ENCODE data around the gene COX8C. TPM values are rescaled to one million over a fixed set of nuclear protein-coding genes. Genes with fewer than 3 reads are reported as not detected.

COX8C gene
- total RNA-seq, 2 experiments from 2014 or later, result not detected

Other genes starting within 250 kb of the COX8C start
- gene ITPK1, start 231.3 kb upstream of the COX8C start, total RNA-seq, result 10 to 100 TPM; 28.1 to 35.2 TPM
- gene MOAP1, start 162.3 kb upstream of the COX8C start, total RNA-seq, result 10 to 100 TPM; 14.2 to 14.8 TPM
- 10 to 100 TPM; 12.0 to 12.4 TPM for gene LYSET, start 161.9 kb upstream of the COX8C start, total RNA-seq
- 10 to 100 TPM; 12.4 to 12.5 TPM for gene GON7, start 140.1 kb upstream of the COX8C start, total RNA-seq
- gene UBR7, start 139.9 kb upstream of the COX8C start, total RNA-seq, result 10 to 100 TPM; 48.0 to 51.6 TPM
- 1 to 10 TPM; 7.7 to 9.9 TPM for gene BTBD7, start 14.1 kb upstream of the COX8C start, total RNA-seq
- gene UNC79, start 83.8 kb downstream of the COX8C start, total RNA-seq, result under 1 TPM in 1 of 2 experiments, not detected in 1; 0.05 TPM